Activated T-cell treated with anti-CD3 and anti-CD28 coated beads, Interleukin-2, amount 50 U/mL, for 48 hours (primary cell): ENCODE results near the gene LTK.

ENCODE experiments used
- DNase-seq, 2 experiments: peaks; one replicate each; pipeline ENCODE4 v3.0.0-alpha.2; 2020

Gene LTK

DNA sequence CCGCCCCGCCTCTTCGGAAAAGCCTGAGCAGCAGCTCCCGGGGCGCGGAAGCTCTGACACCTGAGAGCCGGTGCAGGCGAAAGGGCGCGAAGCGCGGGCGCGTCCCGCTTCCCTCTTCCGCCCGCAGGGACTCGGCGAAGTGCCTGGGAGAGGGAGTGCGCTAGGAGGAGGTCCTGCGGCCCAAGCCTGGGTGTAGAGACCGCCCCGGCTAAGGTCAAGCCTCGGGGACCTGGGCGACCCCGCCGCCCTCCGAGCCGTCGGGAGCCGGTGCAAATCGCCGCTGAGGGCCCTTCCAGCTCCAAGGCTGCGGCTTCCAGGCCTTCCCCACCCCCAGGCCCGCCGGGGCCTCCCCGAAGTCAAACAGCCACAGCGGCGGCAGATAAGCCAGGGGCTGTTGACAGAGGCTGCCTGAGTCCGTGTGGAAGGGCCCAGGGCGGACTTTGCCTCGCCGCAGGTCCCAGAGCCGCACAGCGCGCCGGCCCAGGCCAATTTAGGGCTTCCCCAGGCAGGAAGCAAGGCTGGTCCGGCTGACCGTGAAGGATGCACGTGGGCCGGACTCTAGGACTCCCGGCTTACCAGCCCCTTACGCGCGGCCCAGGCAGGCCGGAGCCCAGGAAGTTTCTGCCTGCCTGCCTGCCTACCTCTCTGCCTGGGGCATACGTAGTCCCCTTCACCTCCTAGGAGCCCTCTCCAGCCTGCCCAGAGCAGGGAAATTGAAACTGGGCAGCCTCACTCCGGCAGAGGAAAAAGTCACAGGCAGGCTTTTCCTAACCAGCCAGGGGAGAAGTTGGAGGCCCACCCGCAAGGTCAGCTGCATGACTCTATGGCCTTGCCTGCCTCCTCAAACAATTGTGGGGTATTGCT is 17.7 kb downstream of the LTK start:
- DNase-seq, result peak in 1 of 2 experiments; percentile 30

- peak in 1 of 2 experiments; percentile 65 for DNase-seq
Observed at GRCh38 chr15:41494922-41495735, 18.5 kb downstream of the LTK start.

DNA sequence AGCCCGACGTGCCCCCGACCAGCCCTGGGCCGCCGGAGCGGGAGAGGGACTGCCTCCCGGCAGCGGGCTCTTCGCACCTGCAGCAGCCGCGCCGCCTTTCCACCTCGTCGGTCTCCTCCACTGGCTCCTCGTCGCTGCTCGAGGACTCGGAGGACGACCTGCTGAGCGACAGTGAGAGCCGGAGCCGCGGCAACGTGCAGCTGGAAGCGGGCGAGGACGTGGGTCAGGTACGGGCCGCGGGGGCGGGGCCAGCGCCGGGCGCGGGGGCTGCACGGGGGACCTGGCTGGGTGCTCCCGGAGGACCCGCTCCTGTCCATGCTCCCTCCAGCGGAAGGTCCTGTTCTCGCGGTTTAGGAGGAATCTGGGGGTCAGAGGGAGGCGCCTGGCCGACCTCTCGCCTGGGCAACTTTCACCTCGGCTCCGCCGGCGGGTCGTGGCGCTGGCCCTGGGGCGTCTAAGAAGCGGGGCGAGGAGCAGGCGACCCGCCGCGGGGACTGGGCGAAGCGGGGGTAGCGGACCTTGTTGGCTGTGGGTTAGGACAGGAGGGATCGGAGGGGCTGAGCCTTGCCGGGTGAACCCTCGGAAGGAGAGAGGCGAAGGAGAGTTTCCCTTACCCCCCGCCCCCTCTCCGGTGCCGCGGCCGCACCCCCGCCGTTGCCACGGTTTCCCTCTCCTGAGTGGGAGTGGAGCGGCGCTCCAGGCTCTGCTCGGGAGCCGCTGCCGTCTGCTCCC is 19.3 kb downstream of the LTK start:
- peak; percentile 64 to 76 for DNase-seq

DNA sequence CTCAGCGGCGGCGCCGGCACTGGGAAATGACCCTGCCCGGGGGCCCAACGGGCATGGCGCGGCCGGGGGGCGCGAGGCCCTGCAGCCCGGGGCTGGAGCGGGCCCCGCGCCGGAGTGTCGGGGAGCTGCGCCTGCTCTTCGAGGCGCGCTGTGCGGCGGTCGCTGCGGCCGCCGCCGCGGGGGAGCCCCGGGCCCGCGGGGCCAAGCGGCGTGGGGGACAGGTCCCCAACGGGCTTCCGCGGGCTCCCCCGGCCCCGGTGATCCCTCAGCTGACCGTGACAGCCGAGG is 19.8 kb downstream of the LTK start:
- no peak for DNase-seq

DNA sequence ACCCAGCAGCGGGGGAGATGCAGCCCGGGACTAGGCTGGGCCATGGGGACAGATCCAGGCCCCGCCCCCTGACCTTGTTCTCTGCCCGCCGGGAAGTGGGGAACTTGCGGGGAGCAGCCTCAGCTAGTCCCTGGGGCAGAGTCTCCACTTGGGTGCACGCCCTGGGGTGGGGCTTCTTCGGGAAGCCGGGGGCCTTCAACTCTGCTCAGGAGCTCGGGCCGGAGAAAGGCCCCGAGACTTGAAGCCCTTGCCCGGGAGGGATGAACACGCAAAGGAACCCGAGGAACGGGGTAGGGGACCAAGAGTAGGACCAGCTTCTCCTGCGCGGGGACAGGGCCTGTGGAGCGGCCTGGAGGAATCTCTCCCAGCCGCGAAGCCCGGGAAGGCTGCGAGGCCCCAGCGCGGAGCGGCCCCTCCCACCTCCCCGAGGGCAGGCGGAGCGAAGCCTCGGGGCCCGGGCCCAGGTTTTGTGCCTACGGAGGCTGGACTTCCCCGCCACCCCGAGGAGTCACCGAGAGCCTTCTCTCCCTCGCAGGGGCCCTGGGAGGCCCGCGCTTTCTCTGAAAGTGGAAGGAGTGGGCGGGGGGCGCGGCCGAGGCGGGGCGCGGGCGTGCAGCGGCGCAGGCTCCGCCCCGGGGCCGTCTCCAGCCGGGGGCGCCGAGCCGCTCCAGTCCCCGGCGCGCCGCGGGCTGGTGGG is 20.3 kb downstream of the LTK start, which contains the start of gene ITPKA:
ITPKA (plus strand) TSS at position 670 of the 697 bp plus-strand sequence. CDS start 54 bp downstream, outside the sequence.
- peak; percentile 94 to 95 for DNase-seq

GRCh38 chr15:41492597-41493204 is 20.9 kb downstream of the LTK start:
- no peak for DNase-seq

DNA sequence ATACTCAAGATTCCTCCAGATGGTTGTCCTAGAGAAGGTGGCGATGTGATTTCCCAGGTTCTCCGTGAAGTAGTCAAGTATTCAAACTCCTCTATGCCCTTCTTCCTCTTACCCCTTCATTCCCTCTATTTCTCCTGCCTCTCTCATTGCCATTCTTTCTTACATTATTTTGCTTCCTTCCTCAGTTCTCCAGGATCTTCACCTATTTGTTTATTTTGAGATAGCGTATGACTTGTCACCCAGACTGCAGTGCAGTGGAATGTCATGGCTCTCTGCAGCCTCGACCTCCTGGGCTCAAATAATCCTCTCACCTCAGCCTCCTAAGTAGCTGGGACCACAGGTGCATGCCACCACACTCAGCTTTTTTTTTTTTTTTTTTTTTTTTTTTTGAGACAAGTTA is 21.7 kb downstream of the LTK start:
- no peak for DNase-seq

- peak in 1 of 2 experiments; percentile 56 for DNase-seq
Observed at GRCh38 chr15:41490355-41490754, 23.3 kb downstream of the LTK start.

DNA sequence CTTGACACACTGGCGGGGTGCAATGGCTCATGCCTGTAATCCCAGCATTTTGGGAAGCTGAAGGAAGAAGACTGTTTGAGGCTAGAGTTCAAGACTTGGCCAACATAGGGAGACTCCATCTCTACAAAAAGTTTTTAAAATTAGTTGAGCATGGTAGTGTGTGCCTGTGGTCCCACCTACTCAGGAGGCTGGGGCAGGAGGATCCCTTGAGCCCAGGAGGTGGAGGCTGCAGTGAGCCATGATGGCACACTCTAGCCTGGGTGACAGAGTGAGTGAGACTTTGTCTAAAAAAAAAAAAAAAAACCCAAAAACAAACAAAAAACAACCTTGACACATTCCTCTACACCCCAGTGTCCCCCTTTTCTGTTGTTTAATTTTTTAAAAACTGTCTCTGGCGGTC is 24.0 kb downstream of the LTK start:
- DNase-seq, result no peak

GRCh38 chr15:41487802-41488201 is 25.8 kb downstream of the LTK start:
- DNase-seq, result peak; percentile 72 to 77

DNA sequence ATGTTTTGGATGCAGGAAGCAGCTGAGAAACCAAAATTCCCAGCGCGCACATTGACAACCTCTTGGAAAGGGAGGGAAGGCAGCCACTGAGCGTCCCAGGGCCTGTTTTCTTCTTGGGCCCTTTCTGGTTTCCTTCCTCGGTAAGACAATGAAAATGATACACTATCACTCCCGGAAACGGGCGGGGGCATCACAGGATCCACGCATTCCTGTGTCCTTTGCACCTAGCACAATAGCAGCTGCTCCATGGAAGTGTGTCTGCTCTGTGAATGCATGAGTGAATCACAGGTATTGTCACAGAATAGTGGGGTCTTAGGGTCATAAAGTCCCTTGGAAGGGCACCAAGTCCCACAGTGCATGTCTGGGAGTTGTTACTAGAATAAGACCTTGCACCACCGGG is 26.2 kb downstream of the LTK start:
- DNase-seq, result no peak

DNA sequence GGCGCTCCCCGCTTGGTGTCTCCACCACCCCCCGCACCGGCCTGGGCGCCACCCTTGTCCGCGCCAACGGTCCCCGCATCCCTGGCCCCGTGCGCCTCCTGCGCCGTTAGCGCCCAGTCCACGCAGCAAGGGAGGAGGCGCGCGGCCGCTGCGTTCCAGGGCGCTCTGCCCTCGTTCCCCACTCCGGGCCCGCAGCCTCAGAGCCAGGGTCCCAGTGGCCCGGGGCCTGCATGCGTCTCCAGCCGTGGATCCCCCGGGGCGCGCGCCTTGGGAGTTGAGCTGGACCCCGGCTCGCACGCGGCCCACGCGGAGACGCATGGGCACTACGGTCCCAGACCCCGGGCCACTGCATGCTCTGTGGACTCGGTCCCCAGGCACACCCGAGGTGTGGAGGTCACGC is 27.3 kb downstream of the LTK start:
- no peak for DNase-seq

DNA sequence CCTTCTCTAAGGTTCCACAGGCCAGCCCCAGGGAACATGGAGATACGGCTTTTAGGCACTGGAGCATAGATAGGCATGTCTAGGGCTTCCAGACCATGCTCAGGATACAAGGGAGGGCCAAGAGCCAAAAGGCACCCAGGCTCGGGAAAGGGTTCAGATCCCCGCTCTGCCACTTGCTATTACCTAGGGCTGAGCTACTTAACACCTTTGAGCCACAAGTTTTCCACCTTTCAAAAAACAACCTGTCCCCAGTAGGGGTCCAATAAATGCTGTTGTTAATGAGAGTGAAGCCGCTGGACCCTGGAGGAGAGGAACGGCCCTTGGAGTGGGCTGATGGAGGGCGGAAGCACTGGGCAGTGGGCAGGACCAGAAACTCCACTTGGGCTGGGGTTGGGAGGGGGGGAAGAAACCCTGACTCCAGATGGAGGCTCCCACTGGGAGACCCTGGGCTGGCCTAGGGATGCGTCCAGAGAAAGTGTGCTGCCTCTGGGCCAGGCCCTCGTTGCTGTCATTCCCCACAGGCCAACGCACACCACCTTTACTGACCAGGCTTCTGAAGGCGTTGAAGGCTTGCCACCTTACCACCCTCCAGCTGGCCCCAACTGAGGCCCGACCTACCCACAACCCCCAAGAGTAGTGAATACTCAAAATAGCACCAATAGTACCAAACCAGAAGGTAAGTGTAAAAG is 28.5 kb downstream of the LTK start:
- no peak for DNase-seq

DNA sequence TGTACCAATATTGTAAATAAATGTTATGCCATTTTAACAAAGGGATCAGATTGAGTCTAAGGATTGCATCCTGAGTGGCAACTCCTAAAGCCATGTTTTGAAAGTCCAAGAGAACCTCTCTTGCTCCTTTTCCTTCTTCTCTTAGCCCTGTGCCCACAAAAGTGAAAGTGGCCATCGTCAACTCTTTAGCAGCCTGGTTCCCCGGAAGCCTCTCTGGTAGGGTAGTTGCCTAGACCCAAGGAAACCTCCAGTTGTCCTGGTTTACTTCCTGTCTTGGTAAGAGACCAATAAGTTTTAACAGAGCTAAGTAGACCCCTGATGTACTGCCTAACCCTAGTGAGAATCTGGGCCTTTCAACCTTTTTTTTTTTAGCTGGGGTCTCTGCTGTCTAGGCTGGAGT is 30.1 kb downstream of the LTK start:
- peak in 1 of 2 experiments; percentile 20 for DNase-seq

- peak in 1 of 2 experiments; percentile 55 for DNase-seq
Observed at GRCh38 chr15:41483115-41483514, 30.5 kb downstream of the LTK start.

DNA sequence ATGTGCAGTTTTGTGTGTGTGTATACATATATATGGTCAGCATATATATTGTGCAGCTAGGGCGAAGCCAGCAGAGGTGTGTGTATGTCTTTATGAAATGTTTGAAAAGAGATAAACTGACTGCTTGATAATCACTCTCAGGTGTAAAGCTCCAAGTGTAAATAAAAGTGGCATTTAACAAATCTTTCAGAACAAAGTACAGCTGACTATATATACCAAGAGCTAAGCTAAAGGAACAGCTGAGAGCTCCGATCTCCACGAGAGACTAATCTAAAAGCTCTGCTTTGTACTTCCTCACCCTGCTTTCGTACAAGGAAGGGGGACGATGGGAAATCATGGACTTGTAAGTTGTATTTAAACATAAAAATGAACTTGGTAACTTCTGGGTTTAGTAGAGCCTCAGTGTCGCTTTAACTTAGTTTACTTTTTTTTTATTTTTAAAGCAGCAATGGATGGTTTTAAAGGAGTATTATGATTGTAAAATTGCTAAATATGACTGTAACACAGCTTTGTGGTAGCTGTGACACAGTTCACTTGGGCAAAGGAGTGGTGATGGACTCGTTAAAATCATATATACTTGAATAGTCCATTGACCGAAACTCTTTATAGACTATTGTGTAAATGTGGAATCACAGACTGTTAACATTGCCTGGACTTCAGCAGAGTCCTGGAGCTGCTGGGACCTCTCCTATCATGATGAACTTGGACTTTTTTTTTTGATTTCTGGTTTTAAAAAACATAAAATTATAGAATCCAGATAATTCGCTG is 31.3 kb downstream of the LTK start:
- DNase-seq, result no peak

DNA sequence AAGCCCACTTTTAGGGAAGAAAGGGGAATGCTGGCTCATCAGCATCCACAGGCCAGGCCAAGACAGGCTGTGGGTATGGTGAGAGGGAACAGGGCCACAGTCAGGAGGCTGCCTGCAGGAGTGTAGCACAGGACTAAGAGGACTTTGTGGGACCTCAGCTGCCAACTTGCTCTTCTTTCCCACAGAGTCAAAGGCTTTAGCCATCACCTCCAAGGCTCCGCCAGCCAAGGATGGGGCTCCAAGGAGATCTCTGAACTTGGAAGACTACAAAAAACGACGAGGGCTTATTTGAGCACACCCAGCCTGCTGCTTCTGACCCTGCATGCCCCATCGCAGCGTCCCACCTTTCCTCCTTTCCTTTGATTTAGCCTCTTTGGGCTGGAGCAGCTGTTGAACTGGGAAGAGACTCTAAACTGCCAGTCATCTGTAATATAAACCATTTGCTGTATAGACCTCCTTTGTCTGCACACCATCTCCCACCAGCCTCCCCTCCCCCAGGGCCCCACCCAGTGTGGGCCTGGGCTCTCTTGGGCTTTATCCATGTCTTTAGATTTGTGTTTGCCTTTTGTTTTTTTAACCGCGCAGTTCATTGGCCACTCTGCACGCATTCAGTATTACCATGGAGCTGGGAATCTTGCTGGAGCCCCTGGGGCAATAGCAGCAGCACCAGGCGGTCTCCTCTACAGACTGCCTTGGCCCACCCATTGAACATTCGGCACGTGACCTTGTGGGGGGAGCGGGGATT is 33.1 kb downstream of the LTK start:
- DNase-seq, result no peak

DNA sequence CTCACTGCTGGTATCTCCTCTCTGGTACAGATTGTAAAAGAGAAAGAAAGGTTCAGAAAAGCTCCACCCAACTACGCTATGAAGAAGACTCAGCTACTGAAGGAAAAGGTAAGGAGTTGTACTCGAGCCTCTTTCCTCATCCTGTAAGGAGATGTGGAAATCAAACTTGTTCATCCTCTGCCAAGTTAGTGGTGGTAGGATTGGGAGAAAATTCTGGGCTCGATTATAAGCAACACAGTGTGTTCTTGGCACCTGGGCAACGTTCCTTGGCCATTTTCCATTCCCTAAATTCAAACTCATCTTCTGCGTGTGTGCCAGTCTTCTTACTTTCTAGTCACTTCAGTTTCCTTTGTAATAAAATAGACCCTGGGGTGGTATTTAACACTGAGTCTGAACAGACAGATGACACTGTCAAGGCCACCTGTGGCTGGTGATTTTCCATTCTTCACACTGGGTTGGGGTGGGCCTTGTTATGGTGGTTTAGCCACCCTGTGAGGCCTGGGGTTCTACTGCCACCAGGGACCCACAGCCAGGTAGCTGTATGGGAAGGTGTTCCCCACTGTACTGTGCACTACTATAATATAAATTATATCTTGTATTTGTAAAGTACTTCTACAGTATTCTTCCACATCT is 37.1 kb downstream of the LTK start:
- no peak for DNase-seq

DNA sequence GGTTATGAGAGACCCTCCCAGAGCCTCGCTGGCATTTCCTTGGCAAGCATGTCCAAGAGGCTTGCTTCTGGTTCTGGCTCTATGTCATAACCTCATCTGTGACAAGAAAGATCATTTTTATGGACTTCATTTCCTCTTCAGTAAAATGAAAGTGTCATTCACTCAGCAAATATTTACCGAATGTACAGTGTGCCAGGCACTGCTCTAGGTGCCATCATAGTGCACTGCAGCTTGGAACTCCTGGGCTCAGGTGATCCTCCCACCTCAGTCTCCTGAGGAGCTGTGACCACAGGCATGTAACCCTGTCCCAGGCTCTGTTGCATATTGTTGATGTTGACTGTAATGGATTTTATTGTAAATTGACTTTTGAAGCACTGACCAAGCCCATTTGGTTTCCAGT is 38.7 kb downstream of the LTK start:
- no peak for DNase-seq

- DNase-seq, result no peak
Observed at GRCh38 chr15:41474436-41474835, 39.2 kb downstream of the LTK start.
